PC-9 (cell line): ENCODE measurements around the gene CABCOCO1.

Source experiments
- EZH2 ChIP-seq: fragments of 200-600 bp; sonication (generic); IDR thresholded peaks from 2 replicates; pipeline ENCODE4 v1.8.0; 2017; ENCODE audit warnings: antibody characterized with exemption, low read depth
- TF ChIP-seq, protein P1 (sequence below): fragments of 200-600 bp; sonication (generic); conservative IDR thresholded peaks from 2 replicates; pipeline ENCODE4 v1.6.1; 2017; ENCODE audit warnings: mixed run types, antibody characterized with exemption, mild to moderate bottlenecking, moderate library complexity

DNA sequence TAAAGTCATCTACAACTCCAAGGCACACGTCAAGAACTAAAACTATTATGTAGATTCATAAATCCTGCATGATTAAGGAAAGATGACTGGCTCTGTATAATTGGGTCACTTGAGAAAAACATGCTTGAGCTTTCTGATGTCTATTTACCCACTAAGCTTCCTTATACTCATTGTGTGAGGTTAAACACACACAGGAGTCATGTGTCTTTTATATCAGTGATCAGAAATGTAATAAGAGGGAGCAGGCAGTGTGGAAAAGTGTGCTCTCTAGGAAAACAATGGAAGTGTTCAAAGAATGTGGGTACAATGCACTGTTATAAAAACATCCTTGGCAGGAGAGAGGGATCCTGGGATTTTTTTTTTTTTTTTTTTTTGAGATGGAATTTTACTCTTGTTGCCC lies 130.2 kb downstream of the CABCOCO1 start:
- TF ChIP-seq, protein P1, sequence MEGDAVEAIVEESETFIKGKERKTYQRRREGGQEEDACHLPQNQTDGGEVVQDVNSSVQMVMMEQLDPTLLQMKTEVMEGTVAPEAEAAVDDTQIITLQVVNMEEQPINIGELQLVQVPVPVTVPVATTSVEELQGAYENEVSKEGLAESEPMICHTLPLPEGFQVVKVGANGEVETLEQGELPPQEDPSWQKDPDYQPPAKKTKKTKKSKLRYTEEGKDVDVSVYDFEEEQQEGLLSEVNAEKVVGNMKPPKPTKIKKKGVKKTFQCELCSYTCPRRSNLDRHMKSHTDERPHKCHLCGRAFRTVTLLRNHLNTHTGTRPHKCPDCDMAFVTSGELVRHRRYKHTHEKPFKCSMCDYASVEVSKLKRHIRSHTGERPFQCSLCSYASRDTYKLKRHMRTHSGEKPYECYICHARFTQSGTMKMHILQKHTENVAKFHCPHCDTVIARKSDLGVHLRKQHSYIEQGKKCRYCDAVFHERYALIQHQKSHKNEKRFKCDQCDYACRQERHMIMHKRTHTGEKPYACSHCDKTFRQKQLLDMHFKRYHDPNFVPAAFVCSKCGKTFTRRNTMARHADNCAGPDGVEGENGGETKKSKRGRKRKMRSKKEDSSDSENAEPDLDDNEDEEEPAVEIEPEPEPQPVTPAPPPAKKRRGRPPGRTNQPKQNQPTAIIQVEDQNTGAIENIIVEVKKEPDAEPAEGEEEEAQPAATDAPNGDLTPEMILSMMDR: no peak
- TF ChIP-seq EZH2: no peak
